Measurements from ENCODE around the gene EPHB3. TPM values are rescaled to one million over a fixed set of nuclear protein-coding genes. Genes with fewer than 3 reads are reported as not detected.
A peak's percentile ranks its signal among the peaks of the same experiment; 100 is the strongest.

The EPHB3 gene
- total and polyA plus RNA-seq, 9 donors: 2.1 to 31.0 (median 10.6) TPM

- TF ChIP-seq EP300 (IDR thresholded peaks at IDR 0.05) (no peak), CTCF (IDR thresholded peaks at IDR 0.05) (no peak), POLR2A (IDR thresholded peaks at IDR 0.05) (no peak)
- intact Hi-C loops (cut with DNase I): loop anchor here in 2 of 4 donors (5.0 kb wide), 2 partner anchors 33 to 143 kb away; partner anchors contain the start of gene MAGEF1 (in 1 of the 2)
- Histone ChIP-seq H3K27me3 (no peaks in the 10 kb centered on the region), H3K36me3 (no peaks in the 10 kb centered on the region), H3K9me3 (no peaks in the 10 kb centered on the region), H3K4me3 (peak overlapping the region; percentile 51), H3K4me1 (ENCODE audit: insufficient read depth) (peaks cover 39% of the 10 kb centered on the region), H3K27ac (peak overlapping the region in 1 of 2 donors; percentile 66)
- DNase-seq: peak; percentile 91 to 95 (median 93)
- WGBS, 3 donors: 1 to 2% (median 2%) methylated on average over 58 to 67 of the region's 68 CpGs
These were observed 7.6 kb downstream of the EPHB3 start for GRCh38 chr3:184568924-184569829.

GRCh38 chr3:184570035-184570434 is 8.4 kb downstream of the EPHB3 start:
- 66 to 79% (median 69%) methylated on average over 3 of the region's 3 CpGs for WGBS, 3 donors
- no peaks in the 10 kb centered on the region for H3K36me3 ChIP-seq
- DNase-seq: no peak
- H3K9me3 ChIP-seq: no peaks in the 10 kb centered on the region
- no peak overlapping the region for H3K27ac ChIP-seq
- H3K4me3 ChIP-seq: no peak overlapping the region
- no peak for TF ChIP-seq EP300 (IDR thresholded peaks at IDR 0.05)
- TF ChIP-seq CTCF (IDR thresholded peaks at IDR 0.05): no peak
- no peak for TF ChIP-seq POLR2A (IDR thresholded peaks at IDR 0.05)
- H3K27me3 ChIP-seq: no peaks in the 10 kb centered on the region
- intact Hi-C loops (cut with DNase I): no loop called here
- H3K4me1 ChIP-seq (ENCODE audit: insufficient read depth): peaks cover 33% of the 10 kb centered on the region

- Histone ChIP-seq H3K4me3 (no peak overlapping the region), H3K4me1 (ENCODE audit: insufficient read depth) (peaks cover 30% of the 10 kb centered on the region), H3K27ac (no peak overlapping the region), H3K36me3 (no peaks in the 10 kb centered on the region), H3K9me3 (no peaks in the 10 kb centered on the region), H3K27me3 (no peaks in the 10 kb centered on the region)
- intact Hi-C loops (cut with DNase I): no loop called here
- no peak for TF ChIP-seq EP300 (IDR thresholded peaks at IDR 0.05)
- TF ChIP-seq POLR2A (IDR thresholded peaks at IDR 0.05): no peak
- TF ChIP-seq CTCF (IDR thresholded peaks at IDR 0.05): no peak
- no peak for DNase-seq
- WGBS, 3 donors: 86 to 93% (median 87%) methylated on average over 6 of the region's 6 CpGs
These were observed 8.9 kb downstream of the EPHB3 start for GRCh38 chr3:184570489-184570888.

- TF ChIP-seq POLR2A (IDR thresholded peaks at IDR 0.05) (no peak), EP300 (IDR thresholded peaks at IDR 0.05) (no peak), CTCF (IDR thresholded peaks at IDR 0.05) (no peak)
- Histone ChIP-seq H3K36me3 (no peaks in the 10 kb centered on the region), H3K9me3 (no peaks in the 10 kb centered on the region), H3K4me3 (no peak overlapping the region), H3K27ac (peak overlapping the region in 1 of 2 donors; percentile 54), H3K4me1 (ENCODE audit: insufficient read depth) (peaks cover 22% of the 10 kb centered on the region), H3K27me3 (no peaks in the 10 kb centered on the region)
- 18 to 37% (median 26%) methylated on average over 12 of the region's 12 CpGs for WGBS, 3 donors
- no peak for DNase-seq
- intact Hi-C loops (cut with DNase I): no loop called here
These were observed 10.3 kb downstream of the EPHB3 start for GRCh38 chr3:184571750-184572377.
